ENCODE results near the gene PDE1C. TPM values are rescaled to one million over a fixed set of nuclear protein-coding genes. Genes with fewer than 3 reads are reported as not detected.
"Not testable (repeated sequence)": the region's sequence is repeated elsewhere in the genome, so short reads cannot be mapped to it uniquely, and the experiment has no call there.

The PDE1C gene
- total RNA-seq, 2 donors from 2014 or later, result not detected

GRCh38 chr7:32088451-32088881, 18.3 kb upstream of the PDE1C start:
- ATAC-seq (no peak), DNase-seq (ENCODE audit: low spot score in 2 of 2) (no peak)
- Mint-ChIP-seq H3K9me3 (peaks cover 5 to 8% of the 10 kb centered on the region in 2 donors), H3K27ac (no peak overlapping the region), H3K36me3 (no peaks in the 10 kb centered on the region)

GRCh38 chr7:32079510-32079909, 9.3 kb upstream of the PDE1C start:
- DNase-seq (ENCODE audit: low spot score in 2 of 2), result no peak
- no peak for ATAC-seq
- no peak overlapping the region for H3K27ac Mint-ChIP-seq
- H3K36me3 Mint-ChIP-seq, result no peaks in the 10 kb centered on the region
- H3K9me3 Mint-ChIP-seq, result peaks cover 7 to 9% of the 10 kb centered on the region in 2 donors

- no peak for ATAC-seq
- Mint-ChIP-seq H3K27ac (no peak overlapping the region), H3K36me3 (no peaks in the 10 kb centered on the region)
Observed at GRCh38 chr7:32078824-32079223, 8.6 kb upstream of the PDE1C start.

GRCh38 chr7:32077806-32078205, 7.6 kb upstream of the PDE1C start:
- DNase-seq (ENCODE audit: low spot score in 2 of 2), result no peak
- no peak overlapping the region for H3K27ac Mint-ChIP-seq
- no peak for ATAC-seq
- peaks cover 9 to 11% of the 10 kb centered on the region in 2 donors for H3K9me3 Mint-ChIP-seq
- H3K36me3 Mint-ChIP-seq, result no peaks in the 10 kb centered on the region

More at GRCh38 chr7:32078824-32079223, 8.6 kb upstream of the PDE1C start:
- DNase-seq (ENCODE audit: low spot score in 2 of 2), result no peak
- H3K9me3 Mint-ChIP-seq, result peaks cover 9 to 11% of the 10 kb centered on the region in 2 donors

GRCh38 chr7:32076802-32077201, 6.6 kb upstream of the PDE1C start:
- ATAC-seq; H3K36me3 Mint-ChIP-seq; DNase-seq (ENCODE audit: low spot score in 2 of 2); H3K27ac Mint-ChIP-seq: not testable (repeated sequence)
- peaks cover 9 to 11% of the 10 kb centered on the region in 2 donors for H3K9me3 Mint-ChIP-seq

GRCh38 chr7:32075612-32076011, 5.4 kb upstream of the PDE1C start:
- Mint-ChIP-seq H3K27ac (no peak overlapping the region), H3K36me3 (no peaks in the 10 kb centered on the region), H3K9me3 (peaks cover 5 to 9% of the 10 kb centered on the region in 2 donors)
- ATAC-seq, result no peak
- DNase-seq (ENCODE audit: low spot score in 2 of 2), result no peak

- H3K27ac Mint-ChIP-seq, result no peak overlapping the region
- ATAC-seq (no peak), DNase-seq (ENCODE audit: low spot score in 2 of 2) (no peak)
- H3K9me3 Mint-ChIP-seq, result peaks cover 5 to 9% of the 10 kb centered on the region in 2 donors
- H3K36me3 Mint-ChIP-seq, result peaks cover 5% of the 10 kb centered on the region in 2 donors
Observed at GRCh38 chr7:32074787-32075585, 4.8 kb upstream of the PDE1C start.

- peaks cover 5% of the 10 kb centered on the region in 2 donors for H3K9me3 Mint-ChIP-seq
- H3K27ac Mint-ChIP-seq, result no peak overlapping the region
- H3K36me3 Mint-ChIP-seq, result peaks cover 8 to 9% of the 10 kb centered on the region in 2 donors
- ATAC-seq (no peak), DNase-seq (ENCODE audit: low spot score in 2 of 2) (no peak)
Observed at GRCh38 chr7:32073533-32073932, 3.3 kb upstream of the PDE1C start.

- H3K9me3 Mint-ChIP-seq, result peaks cover 5% of the 10 kb centered on the region in 2 donors
- peaks cover 8 to 9% of the 10 kb centered on the region in 2 donors for H3K36me3 Mint-ChIP-seq
- ATAC-seq (no peak), DNase-seq (ENCODE audit: low spot score in 2 of 2) (no peak)
- H3K27ac Mint-ChIP-seq, result no peak overlapping the region
Observed at GRCh38 chr7:32072397-32072796, 2.2 kb upstream of the PDE1C start.

- DNase-seq (ENCODE audit: low spot score in 2 of 2) (no peak), ATAC-seq (no peak)
- peaks cover 8 to 9% of the 10 kb centered on the region in 2 donors for H3K36me3 Mint-ChIP-seq
- peaks cover 5% of the 10 kb centered on the region in 2 donors for H3K9me3 Mint-ChIP-seq
- no peak overlapping the region for H3K27ac Mint-ChIP-seq
Observed at GRCh38 chr7:32071466-32072091, 1.4 kb upstream of the PDE1C start.

- DNase-seq (ENCODE audit: low spot score in 2 of 2), result no peak
- H3K9me3 Mint-ChIP-seq, result peaks cover 5% of the 10 kb centered on the region in 2 donors
- H3K27ac Mint-ChIP-seq, result no peak overlapping the region
- no peak for ATAC-seq
- H3K36me3 Mint-ChIP-seq, result peaks cover 8 to 9% of the 10 kb centered on the region in 2 donors
Observed at GRCh38 chr7:32070051-32070405, 179 bp downstream of the PDE1C start.

- Mint-ChIP-seq H3K36me3 (peaks cover 8 to 9% of the 10 kb centered on the region in 2 donors), H3K9me3 (peaks cover 0 to 3% of the 10 kb centered on the region in 2 donors), H3K27ac (no peak overlapping the region)
- no peak for ATAC-seq
- no peak for DNase-seq (ENCODE audit: low spot score in 2 of 2)
Observed at GRCh38 chr7:32069116-32069650, 1.0 kb downstream of the PDE1C start.

- ATAC-seq (no peak), DNase-seq (ENCODE audit: low spot score in 2 of 2) (no peak)
- H3K36me3 Mint-ChIP-seq, result peaks cover 8 to 9% of the 10 kb centered on the region in 2 donors
- H3K9me3 Mint-ChIP-seq, result peaks cover 0 to 4% of the 10 kb centered on the region in 2 donors
- no peak overlapping the region for H3K27ac Mint-ChIP-seq
Observed at GRCh38 chr7:32068411-32069101, 1.7 kb downstream of the PDE1C start.

- ATAC-seq (no peak), DNase-seq (ENCODE audit: low spot score in 2 of 2) (no peak)
- no peak overlapping the region for H3K27ac Mint-ChIP-seq
- peaks cover 0 to 11% of the 10 kb centered on the region in 2 donors for H3K9me3 Mint-ChIP-seq
- peaks cover 8 to 15% of the 10 kb centered on the region in 2 donors for H3K36me3 Mint-ChIP-seq
Observed at GRCh38 chr7:32066441-32066840, 3.8 kb downstream of the PDE1C start.

- DNase-seq (ENCODE audit: low spot score in 2 of 2) (no peak), ATAC-seq (no peak)
- Mint-ChIP-seq H3K27ac (no peak overlapping the region), H3K36me3 (peaks cover 0 to 6% of the 10 kb centered on the region in 2 donors), H3K9me3 (peaks cover 7 to 11% of the 10 kb centered on the region in 2 donors)
Observed at GRCh38 chr7:32063614-32064013, 6.6 kb downstream of the PDE1C start.

- Mint-ChIP-seq H3K27ac (no peak overlapping the region), H3K36me3 (peaks cover 0 to 6% of the 10 kb centered on the region in 2 donors), H3K9me3 (peaks cover 7 to 11% of the 10 kb centered on the region in 2 donors)
- ATAC-seq (no peak), DNase-seq (ENCODE audit: low spot score in 2 of 2) (peak in 1 of 2 donors; percentile 4)
Observed at GRCh38 chr7:32062150-32062549, 8.1 kb downstream of the PDE1C start.

- DNase-seq (ENCODE audit: low spot score in 2 of 2), result no peak
- H3K9me3 Mint-ChIP-seq, result peaks cover 7 to 11% of the 10 kb centered on the region in 2 donors
- peaks cover 0 to 6% of the 10 kb centered on the region in 2 donors for H3K36me3 Mint-ChIP-seq
- H3K27ac Mint-ChIP-seq, result no peak overlapping the region
- ATAC-seq, result no peak
Observed at GRCh38 chr7:32061346-32061745, 8.9 kb downstream of the PDE1C start.

All from activated naive CD4-positive, alpha-beta T cell treated with anti-CD3 and anti-CD28 coated beads, Interleukin-2, amount 50 U/mL, for 72 hours (primary cell).